Smooth muscle cell (in vitro differentiated cells): ENCODE results near the gene PPP2R2B. TPM values are rescaled to one million over a fixed set of nuclear protein-coding genes. Genes with fewer than 3 reads are reported as not detected.

Experiments
- DNase-seq: peaks from one replicate; lab custom pipeline; 2025; ENCODE audit not compliant: unreplicated experiment; lab: John Stamatoyannopoulos, UW
- H2AFZ ChIP-seq: fragments of 200-600 bp; sonication (generic); 2 replicates; pipeline ENCODE4 v1.6.0; 2016; ENCODE audit warnings: antibody characterized with exemption, low read depth, mild to moderate bottlenecking
- H3F3A ChIP-seq: fragments of 200-600 bp; sonication (generic); 2 replicates; pipeline ENCODE4 v1.6.0; 2017; ENCODE audit warnings: antibody characterized with exemption, low read depth
- H3K27ac ChIP-seq: fragments of 200-600 bp; sonication (generic); 2 replicates; pipeline ENCODE4 v1.5.1; 2016; ENCODE audit warnings: low read depth, mild to moderate bottlenecking
- H3K27me3 ChIP-seq: fragments of 200-600 bp; sonication (generic); 2 replicates; pipeline ENCODE4 v1.6.1; 2016; ENCODE audit warnings: low read depth, mild to moderate bottlenecking
- H3K36me3 ChIP-seq: fragments of 200-600 bp; sonication (generic); 2 replicates; pipeline ENCODE4 v1.5.1; 2016; ENCODE audit warnings: low read depth
- H3K4me1 ChIP-seq: fragments of 200-600 bp; sonication (generic); 2 replicates; pipeline ENCODE4 v1.5.1; 2016; ENCODE audit warnings: low read depth
- H3K4me2 ChIP-seq: fragments of 200-600 bp; sonication (generic); 2 replicates; pipeline ENCODE4 v1.6.0; 2016; ENCODE audit warnings: mild to moderate bottlenecking
- H3K4me3 ChIP-seq: fragments of 200-600 bp; sonication (generic); 2 replicates; pipeline ENCODE4 v1.5.1; 2016; ENCODE audit warnings: mild to moderate bottlenecking
- H3K79me2 ChIP-seq: fragments of 200-600 bp; sonication (generic); 2 replicates; pipeline ENCODE4 v1.6.0; 2016; ENCODE audit warnings: low read depth, mild to moderate bottlenecking
- H3K9ac ChIP-seq: fragments of 200-600 bp; sonication (generic); 2 replicates; pipeline ENCODE4 v1.6.0; 2016; ENCODE audit warnings: low read depth
- H3K9me3 ChIP-seq: fragments of 200-600 bp; sonication (generic); replicated peaks from 2 replicates; pipeline ENCODE4 v1.5.1; 2016; ENCODE audit warnings: low read depth
- H4K20me1 ChIP-seq: fragments of 200-600 bp; sonication (generic); 2 replicates; pipeline ENCODE4 v1.6.0; 2016; ENCODE audit warnings: low read depth
- WGBS: methylation state at CpG from one replicate; pipeline ENCODE4 v1.1.7; 2016; ENCODE audit warnings: low lambda C conversion rate; 5-methylcytosine and 5-hydroxymethylcytosine counted together
- polyA plus RNA-seq: library from polyadenylated mRNA; unstranded; fragments of >200 nt; fragmentation: Nextera tagmentation; extraction: Ambion mirVana; gene quantifications from 2 replicates; pipeline ENCODE4 v1.2.1, GENCODE V29; 2016
- total RNA-seq: library from RNA; depleted of rRNA; stranded (reverse); fragments of >200 nt; gene quantifications from 2 replicates; pipeline ENCODE4 v1.2.3, GENCODE V29; 2014
- TF ChIP-seq, protein P1 (sequence below): fragments of 200-600 bp; sonication (generic); IDR thresholded peaks from 2 replicates; pipeline ENCODE4 v1.5.1; 2017; ENCODE audit warnings: borderline replicate concordance, mild to moderate bottlenecking, antibody characterized with exemption; ENCODE audit not compliant: insufficient read depth, poor library complexity, severe bottlenecking

The PPP2R2B gene
- total and polyA plus RNA-seq, 2 experiments from 2014 or later, result 0.89 to 2.2 TPM

DNA sequence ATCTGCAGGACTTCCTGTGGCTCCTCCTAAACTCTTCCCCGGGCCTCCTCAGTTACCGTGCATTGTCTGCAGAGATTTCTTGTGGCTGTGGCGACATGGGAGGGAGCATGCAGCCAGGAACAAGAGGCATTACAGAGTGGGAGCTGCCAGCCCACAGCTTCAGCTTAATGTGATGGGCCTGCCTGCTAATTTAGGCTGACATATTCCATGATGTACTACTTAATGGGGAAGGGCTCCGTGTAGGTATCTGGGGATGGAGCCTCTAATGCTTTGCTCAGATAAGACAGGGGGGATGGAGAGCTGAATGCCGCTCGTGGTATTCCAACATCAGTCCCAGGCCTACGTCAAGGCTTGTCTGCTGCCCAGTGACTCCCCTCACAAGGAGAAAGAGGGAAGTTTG is 225.0 kb downstream of the PPP2R2B start:
- no peaks in the 10 kb centered on the region for H3K4me1 ChIP-seq
- no peaks in the 10 kb centered on the region for H3F3A ChIP-seq
- no peak overlapping the region for H3K4me2 ChIP-seq
- H3K9ac ChIP-seq, result no peak overlapping the region
- H3K27ac ChIP-seq, result no peak overlapping the region
- H3K79me2 ChIP-seq, result no peaks in the 10 kb centered on the region
- no peaks in the 10 kb centered on the region for H3K9me3 ChIP-seq
- H2AFZ ChIP-seq, result no peak overlapping the region
- no peak overlapping the region for H3K4me3 ChIP-seq
- H3K36me3 ChIP-seq, result no peaks in the 10 kb centered on the region
- no peaks in the 10 kb centered on the region for H3K27me3 ChIP-seq
- DNase-seq, result no peak
- TF ChIP-seq, protein P1, sequence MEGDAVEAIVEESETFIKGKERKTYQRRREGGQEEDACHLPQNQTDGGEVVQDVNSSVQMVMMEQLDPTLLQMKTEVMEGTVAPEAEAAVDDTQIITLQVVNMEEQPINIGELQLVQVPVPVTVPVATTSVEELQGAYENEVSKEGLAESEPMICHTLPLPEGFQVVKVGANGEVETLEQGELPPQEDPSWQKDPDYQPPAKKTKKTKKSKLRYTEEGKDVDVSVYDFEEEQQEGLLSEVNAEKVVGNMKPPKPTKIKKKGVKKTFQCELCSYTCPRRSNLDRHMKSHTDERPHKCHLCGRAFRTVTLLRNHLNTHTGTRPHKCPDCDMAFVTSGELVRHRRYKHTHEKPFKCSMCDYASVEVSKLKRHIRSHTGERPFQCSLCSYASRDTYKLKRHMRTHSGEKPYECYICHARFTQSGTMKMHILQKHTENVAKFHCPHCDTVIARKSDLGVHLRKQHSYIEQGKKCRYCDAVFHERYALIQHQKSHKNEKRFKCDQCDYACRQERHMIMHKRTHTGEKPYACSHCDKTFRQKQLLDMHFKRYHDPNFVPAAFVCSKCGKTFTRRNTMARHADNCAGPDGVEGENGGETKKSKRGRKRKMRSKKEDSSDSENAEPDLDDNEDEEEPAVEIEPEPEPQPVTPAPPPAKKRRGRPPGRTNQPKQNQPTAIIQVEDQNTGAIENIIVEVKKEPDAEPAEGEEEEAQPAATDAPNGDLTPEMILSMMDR, result no peak
- no peaks in the 10 kb centered on the region for H4K20me1 ChIP-seq
- 80% methylated on average over 7 of the region's 7 CpGs for WGBS

DNA sequence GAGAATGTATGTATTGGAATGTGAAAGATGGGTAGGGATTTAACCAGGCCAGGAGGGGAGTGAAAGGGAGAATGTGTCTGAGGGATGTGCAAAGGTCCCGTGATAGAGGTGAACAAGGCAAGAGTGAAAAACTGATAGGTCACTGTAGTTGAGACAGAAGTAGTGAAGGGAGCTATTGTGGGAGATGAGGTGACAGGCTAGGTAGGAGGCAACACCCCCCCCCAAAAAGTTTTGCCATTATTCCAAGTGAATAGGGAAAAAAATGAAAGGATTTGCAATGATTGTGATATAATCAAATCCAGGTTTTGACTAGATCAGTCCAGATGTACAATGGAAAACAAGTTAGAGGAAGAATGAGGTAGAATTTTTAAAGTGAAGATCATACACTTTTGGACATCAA is 226.0 kb downstream of the PPP2R2B start:
- Histone ChIP-seq H3K4me2 (no peak overlapping the region), H3K79me2 (no peaks in the 10 kb centered on the region), H3K9ac (no peak overlapping the region), H3F3A (no peaks in the 10 kb centered on the region), H3K36me3 (no peaks in the 10 kb centered on the region), H3K27me3 (no peaks in the 10 kb centered on the region), H2AFZ (no peak overlapping the region), H3K27ac (no peak overlapping the region), H3K9me3 (no peaks in the 10 kb centered on the region), H3K4me3 (no peak overlapping the region), H4K20me1 (no peaks in the 10 kb centered on the region), H3K4me1 (no peaks in the 10 kb centered on the region)
- no peak for DNase-seq
- 92% methylated on average over 1 of the region's 1 CpG for WGBS
- TF ChIP-seq, protein P1, result no peak

DNA sequence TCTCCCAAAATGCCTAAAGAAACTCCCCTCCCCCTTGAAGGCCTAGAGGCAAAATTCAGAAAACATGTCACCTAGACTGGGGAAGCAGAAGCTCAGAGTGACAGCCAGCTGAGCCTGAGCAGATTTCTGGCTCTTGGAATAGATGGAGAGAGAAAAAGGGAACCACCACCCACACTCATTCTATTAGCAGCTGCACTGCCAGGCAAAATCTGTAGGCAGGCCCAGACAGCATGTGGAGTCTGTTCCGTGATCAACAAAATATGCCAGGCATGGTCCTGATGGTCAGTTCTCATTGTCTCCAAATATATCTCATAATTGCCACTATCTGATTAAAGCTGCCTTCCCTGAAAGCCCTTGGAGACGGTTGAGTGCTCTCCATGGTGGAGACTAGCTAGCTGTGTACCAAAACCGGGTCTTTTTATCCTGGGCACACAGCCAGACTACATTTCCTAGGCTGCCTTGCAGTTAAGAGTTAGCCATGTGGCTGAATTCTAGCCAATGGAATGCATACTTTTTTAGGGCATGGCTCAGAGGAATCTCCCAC is 230.8 kb downstream of the PPP2R2B start:
- DNase-seq, result no peak
- no peak overlapping the region for H3K4me2 ChIP-seq
- no peak overlapping the region for H3K9ac ChIP-seq
- H3K9me3 ChIP-seq, result no peaks in the 10 kb centered on the region
- no peak overlapping the region for H3K27ac ChIP-seq
- TF ChIP-seq, protein P1, result no peak
- H3K36me3 ChIP-seq, result no peaks in the 10 kb centered on the region
- no peak overlapping the region for H2AFZ ChIP-seq
- no peak overlapping the region for H3K4me3 ChIP-seq
- H3K79me2 ChIP-seq, result no peaks in the 10 kb centered on the region
- WGBS, result 55% methylated on average over 3 of the region's 3 CpGs
- H4K20me1 ChIP-seq, result no peaks in the 10 kb centered on the region
- no peaks in the 10 kb centered on the region for H3K4me1 ChIP-seq
- no peaks in the 10 kb centered on the region for H3K27me3 ChIP-seq
- no peaks in the 10 kb centered on the region for H3F3A ChIP-seq

GRCh38 chr5:146646441-146646840 is 232.1 kb downstream of the PPP2R2B start:
- Histone ChIP-seq H3F3A (no peaks in the 10 kb centered on the region), H3K9me3 (no peaks in the 10 kb centered on the region), H2AFZ (no peak overlapping the region), H3K4me1 (no peaks in the 10 kb centered on the region), H3K27ac (no peak overlapping the region), H4K20me1 (no peaks in the 10 kb centered on the region), H3K9ac (no peak overlapping the region), H3K27me3 (no peaks in the 10 kb centered on the region), H3K36me3 (no peaks in the 10 kb centered on the region), H3K79me2 (no peaks in the 10 kb centered on the region), H3K4me3 (no peak overlapping the region), H3K4me2 (no peak overlapping the region)
- no peak for DNase-seq
- 63% methylated on average over 1 of the region's 1 CpG for WGBS
- TF ChIP-seq, protein P1, result no peak
